GM20000 (cell line): ENCODE measurements around the gene SERPINE3.

ENCODE experiments used
- DNase-seq: peaks from one replicate; pipeline ENCODE4 v3.0.0; 2012; ENCODE audit warnings: low spot score
- TF ChIP-seq, protein P1 (sequence below): IDR thresholded peaks from 2 replicates; pipeline ENCODE4 v1.5.1; 2012; ENCODE audit warnings: mild to moderate bottlenecking, control low read depth; ENCODE audit errors: extremely low read depth, missing control alignments

The SERPINE3 gene

DNA sequence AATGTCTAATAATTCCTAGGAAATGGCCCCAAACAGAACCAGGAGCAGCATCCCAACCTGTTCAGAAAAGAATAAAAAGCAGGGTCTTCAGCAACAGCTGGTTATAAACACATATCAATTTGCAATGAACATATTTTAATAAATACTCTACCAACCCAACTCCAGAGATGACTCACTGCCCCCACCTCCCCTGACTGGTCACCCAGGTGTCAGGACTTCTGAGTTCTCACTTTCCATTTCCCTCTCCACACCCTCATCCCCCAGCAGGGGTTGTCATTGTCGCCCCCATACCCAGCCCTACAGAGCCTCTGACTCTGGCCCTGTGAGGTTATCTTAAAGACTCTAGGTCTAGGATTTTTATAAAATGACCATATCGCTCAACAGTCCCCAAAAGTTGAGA is 6.9 kb downstream of the SERPINE3 start:
- TF ChIP-seq, protein P1, sequence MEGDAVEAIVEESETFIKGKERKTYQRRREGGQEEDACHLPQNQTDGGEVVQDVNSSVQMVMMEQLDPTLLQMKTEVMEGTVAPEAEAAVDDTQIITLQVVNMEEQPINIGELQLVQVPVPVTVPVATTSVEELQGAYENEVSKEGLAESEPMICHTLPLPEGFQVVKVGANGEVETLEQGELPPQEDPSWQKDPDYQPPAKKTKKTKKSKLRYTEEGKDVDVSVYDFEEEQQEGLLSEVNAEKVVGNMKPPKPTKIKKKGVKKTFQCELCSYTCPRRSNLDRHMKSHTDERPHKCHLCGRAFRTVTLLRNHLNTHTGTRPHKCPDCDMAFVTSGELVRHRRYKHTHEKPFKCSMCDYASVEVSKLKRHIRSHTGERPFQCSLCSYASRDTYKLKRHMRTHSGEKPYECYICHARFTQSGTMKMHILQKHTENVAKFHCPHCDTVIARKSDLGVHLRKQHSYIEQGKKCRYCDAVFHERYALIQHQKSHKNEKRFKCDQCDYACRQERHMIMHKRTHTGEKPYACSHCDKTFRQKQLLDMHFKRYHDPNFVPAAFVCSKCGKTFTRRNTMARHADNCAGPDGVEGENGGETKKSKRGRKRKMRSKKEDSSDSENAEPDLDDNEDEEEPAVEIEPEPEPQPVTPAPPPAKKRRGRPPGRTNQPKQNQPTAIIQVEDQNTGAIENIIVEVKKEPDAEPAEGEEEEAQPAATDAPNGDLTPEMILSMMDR = no peak

DNA sequence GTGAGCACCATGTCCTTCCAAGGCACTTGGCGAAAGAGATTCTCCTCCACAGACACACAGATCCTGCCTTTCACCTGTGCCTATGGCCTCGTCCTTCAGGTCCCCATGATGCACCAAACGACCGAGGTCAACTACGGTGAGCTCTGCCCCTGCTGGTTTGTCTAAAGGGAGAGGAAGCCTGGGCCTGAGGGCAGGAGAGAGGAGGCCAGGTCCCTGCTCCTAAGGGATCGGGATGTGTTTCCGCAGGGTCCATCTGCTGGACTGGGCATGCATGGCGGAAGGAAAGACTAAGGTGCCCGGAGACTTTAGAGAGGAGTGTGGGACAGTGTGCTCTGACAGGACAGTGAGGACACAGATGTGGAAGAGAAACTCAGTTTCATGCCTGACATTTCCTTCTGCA is 7.6 kb downstream of the SERPINE3 start:
- TF ChIP-seq, protein P1 = no peak
- DNase-seq = no peak

More for the DNA sequence above, 6.9 kb downstream of the SERPINE3 start:
- no peak for DNase-seq

DNA sequence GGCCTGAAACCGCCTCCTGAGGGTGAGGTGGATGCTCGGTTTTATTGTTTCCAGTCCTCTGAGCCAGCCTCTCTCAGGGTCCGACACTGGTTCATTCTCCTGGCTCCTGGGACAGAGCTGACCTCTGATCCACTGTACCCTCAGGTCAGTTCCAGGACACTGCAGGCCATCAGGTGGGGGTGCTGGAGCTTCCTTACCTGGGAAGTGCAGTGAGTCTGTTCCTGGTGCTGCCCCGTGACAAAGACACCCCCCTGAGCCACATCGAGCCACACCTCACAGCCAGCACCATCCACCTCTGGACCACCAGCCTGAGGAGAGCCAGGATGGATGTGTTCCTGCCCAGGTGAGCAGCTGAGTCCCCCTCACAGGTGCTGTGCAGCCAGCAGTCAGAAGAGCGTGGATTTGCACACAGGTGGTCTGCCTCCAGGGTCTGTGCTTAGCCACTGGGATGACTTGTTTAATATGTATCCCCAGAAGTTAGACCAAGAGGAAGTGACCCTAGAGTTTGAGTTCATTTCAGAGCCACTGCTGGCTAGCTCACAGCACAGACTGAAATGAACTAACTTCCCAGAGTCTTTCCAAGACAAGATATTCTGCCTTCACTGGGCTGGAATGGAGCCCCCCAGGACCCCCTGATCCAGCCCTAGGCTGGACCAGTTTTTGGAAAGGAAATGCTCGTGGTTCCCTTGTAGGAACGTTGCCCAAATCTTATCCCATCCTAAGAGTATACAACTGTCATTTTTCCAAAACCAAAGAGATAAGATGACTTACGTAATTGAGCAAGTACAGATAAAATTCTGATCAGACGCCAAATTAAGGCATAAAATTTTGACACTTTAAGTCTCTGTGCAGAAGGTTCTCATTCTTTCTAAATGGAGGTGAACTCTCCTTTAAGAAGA is 8.8 kb downstream of the SERPINE3 start:
- no peak for DNase-seq
- TF ChIP-seq, protein P1 = no peak

DNA sequence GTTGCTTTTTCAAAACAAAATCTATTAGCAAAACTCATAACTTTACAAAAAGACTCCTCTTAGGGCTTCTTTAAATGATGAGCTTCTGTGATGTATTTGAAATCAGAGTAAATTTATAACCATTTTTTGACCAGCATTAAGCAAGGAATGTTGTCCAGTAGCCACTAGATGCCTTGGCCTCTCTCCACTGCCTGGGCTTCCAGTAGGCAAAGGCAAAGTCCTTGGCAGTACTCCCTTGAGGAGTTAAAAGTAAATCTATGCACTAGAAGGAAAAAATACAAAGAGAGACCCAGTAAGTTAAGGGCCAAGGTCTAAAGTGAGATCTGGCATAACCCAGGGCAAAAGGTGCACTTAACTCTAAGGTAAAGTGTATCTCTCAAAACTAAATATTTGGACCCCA is 9.5 kb downstream of the SERPINE3 start:
- TF ChIP-seq, protein P1 = no peak

DNA sequence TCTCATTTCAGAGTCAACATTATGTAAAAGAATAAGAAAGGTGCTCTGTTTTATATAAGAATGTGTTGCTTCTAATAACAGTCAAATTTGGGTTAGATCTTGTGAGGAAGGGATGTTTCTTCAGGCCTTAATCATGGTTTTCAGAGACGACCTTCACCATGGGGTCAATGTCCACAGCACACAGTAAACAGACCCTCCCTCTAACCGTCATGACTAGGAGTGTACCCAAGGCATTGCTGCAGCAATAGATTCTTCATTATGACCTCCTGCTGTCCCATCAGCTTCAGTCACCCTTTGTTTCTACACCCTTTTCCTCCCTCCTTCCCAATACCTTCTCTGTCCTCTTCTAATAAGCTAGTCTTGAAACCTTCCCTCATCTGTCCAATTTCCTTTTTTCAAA is 15.7 kb downstream of the SERPINE3 start:
- DNase-seq = no peak

More for the DNA sequence above, 9.5 kb downstream of the SERPINE3 start:
- DNase-seq = no peak

DNA sequence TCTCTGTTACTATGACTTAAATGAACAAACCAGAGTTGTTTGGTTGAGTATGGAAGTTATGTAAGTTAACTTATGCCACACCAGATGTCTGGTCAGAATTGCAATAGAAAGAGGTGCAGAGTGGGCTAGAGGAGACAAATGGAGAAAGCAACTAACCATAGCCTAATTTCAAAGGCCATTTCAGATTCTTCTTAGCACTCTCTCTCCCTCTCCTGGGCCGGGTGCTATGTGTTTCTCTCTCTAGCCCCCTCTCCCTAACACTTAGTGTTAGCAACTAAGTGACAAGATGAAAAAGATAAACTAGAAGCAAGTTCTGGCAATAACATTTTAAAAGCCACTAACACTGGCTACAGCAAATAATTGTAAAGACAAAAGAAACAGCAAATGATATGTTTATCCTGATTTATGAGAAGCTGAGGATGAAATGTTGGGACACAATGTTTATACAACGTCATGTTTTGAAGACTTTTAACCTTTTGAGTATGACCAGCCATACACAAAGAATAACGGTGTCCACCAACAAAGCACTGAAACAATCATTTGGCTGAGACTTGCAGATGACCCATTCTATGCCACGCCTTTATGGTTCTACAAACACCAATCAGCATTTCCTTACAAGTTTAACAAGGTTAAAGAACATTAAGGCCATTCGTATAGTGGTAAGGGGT is 18.6 kb downstream of the SERPINE3 start:
- DNase-seq = no peak
- TF ChIP-seq, protein P1 = no peak

More for the DNA sequence above, 15.7 kb downstream of the SERPINE3 start:
- TF ChIP-seq, protein P1 = no peak

DNA sequence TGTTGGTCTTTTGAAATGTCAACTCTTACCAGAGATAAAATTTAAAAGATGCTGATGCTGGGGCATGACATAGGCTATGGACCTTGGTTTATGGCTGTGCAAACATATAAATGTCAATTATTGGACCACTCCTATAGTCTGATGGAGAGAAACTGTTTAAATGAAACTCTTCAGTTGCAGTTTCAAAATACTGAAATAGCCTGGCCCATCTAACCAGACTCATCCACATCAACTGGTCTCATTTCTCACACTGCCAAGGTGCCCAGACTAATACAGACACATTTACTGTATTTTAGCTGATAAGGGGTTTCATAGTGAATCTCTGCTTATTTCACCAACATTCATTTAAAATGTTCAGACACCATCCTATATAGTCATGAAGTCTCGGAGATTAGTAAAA is 19.9 kb downstream of the SERPINE3 start:
- DNase-seq = no peak
- TF ChIP-seq, protein P1 = no peak
